NCI-H2196 (cell line): ENCODE measurements around the gene CYBB.
"Not testable (repeated sequence)": the region's sequence is repeated elsewhere in the genome, so short reads cannot be mapped to it uniquely, and the experiment has no call there.

Experiments
- DNase-seq: peaks from one replicate; lab custom pipeline; 2025; ENCODE audit not compliant: unreplicated experiment; lab: John Stamatoyannopoulos, UW

Gene CYBB

GRCh38 chrX:37779857-37780256, at the start of gene CYBB:
Gene CYBB (plus strand): TSS chrX:37780059. CDS start chrX:37780078, 19 bp downstream.
- DNase-seq, result no peak

- DNase-seq, result peak; percentile 47
Measured at GRCh38 chrX:37745354-37745753, 34.5 kb upstream of the CYBB start.

GRCh38 chrX:37745835-37746217, 34.0 kb upstream of the CYBB start:
- no peak for DNase-seq

GRCh38 chrX:37746218-37746941, 33.5 kb upstream of the CYBB start:
- no peak for DNase-seq

GRCh38 chrX:37746951-37747350, 32.9 kb upstream of the CYBB start:
- DNase-seq, result no peak

- no peak for DNase-seq
Measured at GRCh38 chrX:37752281-37752680, 27.6 kb upstream of the CYBB start.

GRCh38 chrX:37752936-37753335, 26.9 kb upstream of the CYBB start:
- DNase-seq, result no peak

- no peak for DNase-seq
Measured at GRCh38 chrX:37753384-37753783, 26.5 kb upstream of the CYBB start.

GRCh38 chrX:37754516-37754915, 25.3 kb upstream of the CYBB start:
- DNase-seq, result no peak

GRCh38 chrX:37755025-37755424, 24.8 kb upstream of the CYBB start:
- no peak for DNase-seq

GRCh38 chrX:37757082-37757481, 22.8 kb upstream of the CYBB start:
- no peak for DNase-seq

GRCh38 chrX:37759351-37759750, 20.5 kb upstream of the CYBB start:
- DNase-seq, result no peak

- no peak for DNase-seq
Measured at GRCh38 chrX:37759878-37760418, 19.9 kb upstream of the CYBB start.

- DNase-seq, result no peak
Measured at GRCh38 chrX:37763400-37763799, 16.5 kb upstream of the CYBB start.

- no peak for DNase-seq
Measured at GRCh38 chrX:37765507-37765906, 14.4 kb upstream of the CYBB start.

- DNase-seq, result no peak
Measured at GRCh38 chrX:37767430-37767829, 12.4 kb upstream of the CYBB start.

- not testable (repeated sequence) for DNase-seq
Measured at GRCh38 chrX:37768866-37769265, 11.0 kb upstream of the CYBB start.

- no peak for DNase-seq
Measured at GRCh38 chrX:37776283-37776986, 3.4 kb upstream of the CYBB start.

GRCh38 chrX:37776987-37777325, 2.9 kb upstream of the CYBB start:
- no peak for DNase-seq

GRCh38 chrX:37781081-37781480, 1.2 kb downstream of the CYBB start:
- DNase-seq, result no peak

GRCh38 chrX:37781814-37782213, 2.0 kb downstream of the CYBB start:
- no peak for DNase-seq

- DNase-seq, result no peak
Measured at GRCh38 chrX:37782359-37782758, 2.5 kb downstream of the CYBB start.

- DNase-seq, result no peak
Measured at GRCh38 chrX:37783305-37783704, 3.4 kb downstream of the CYBB start.
